Measurements from ENCODE around the gene ZCCHC24.

- TF ChIP-seq POLR2A (IDR thresholded peaks at IDR 0.05) (no peak), CTCF (IDR thresholded peaks at IDR 0.05) (no peak)
Observed at GRCh38 chr10:79430936-79431335, 14.5 kb downstream of the ZCCHC24 start.

Data from testis (tissue), 2 donors.